GM20000 (cell line): ENCODE data around the gene SLC3A2.
A peak's percentile ranks its signal among the peaks of the same experiment; 100 is the strongest.

ENCODE experiments used
- DNase-seq: peaks from one replicate; pipeline ENCODE4 v3.0.0; 2012; ENCODE audit warnings: low spot score
- CTCF ChIP-seq: IDR thresholded peaks from 2 replicates; pipeline ENCODE4 v1.5.1; 2012; ENCODE audit warnings: mild to moderate bottlenecking, control low read depth; ENCODE audit errors: extremely low read depth, missing control alignments

SLC3A2 gene

GRCh38 chr11:62905927-62906531, 25.3 kb downstream of the SLC3A2 start:
- DNase-seq = peak; percentile 83

GRCh38 chr11:62908468-62909072, 27.9 kb downstream of the SLC3A2 start:
- no peak for TF ChIP-seq CTCF

More at GRCh38 chr11:62905927-62906531, 25.3 kb downstream of the SLC3A2 start:
- TF ChIP-seq CTCF = peak; percentile 99

GRCh38 chr11:62909107-62909894, 28.6 kb downstream of the SLC3A2 start:
- TF ChIP-seq CTCF = no peak
- no peak for DNase-seq

More at GRCh38 chr11:62908468-62909072, 27.9 kb downstream of the SLC3A2 start:
- DNase-seq = no peak

GRCh38 chr11:62910141-62910882, 29.6 kb downstream of the SLC3A2 start:
- TF ChIP-seq CTCF = no peak

GRCh38 chr11:62911137-62912130, 30.7 kb downstream of the SLC3A2 start:
- no peak for DNase-seq
- TF ChIP-seq CTCF = no peak

More at GRCh38 chr11:62910141-62910882, 29.6 kb downstream of the SLC3A2 start:
- DNase-seq = no peak

- no peak for TF ChIP-seq CTCF
- DNase-seq = no peak
Measured at GRCh38 chr11:62912268-62912667, 31.6 kb downstream of the SLC3A2 start.
